K562 (cell line): ENCODE data around the gene ZBTB43. TPM values are rescaled to one million over a fixed set of nuclear protein-coding genes. Genes with fewer than 3 reads are reported as not detected.
A peak's percentile ranks its signal among the peaks of the same experiment; 100 is the strongest.

ENCODE experiments used
- ATAC-seq: fragments of 200-7000 bp; cut with Tn5 transposase; 3 replicates; pipeline ENCODE4 v1.9.1; 2020; ENCODE audit warnings: moderate library complexity
- BruUV-seq: library from RNA; stranded (reverse); fragments of 400-500 nt; replicated peaks from 2 replicates; lab custom pipeline; 2021; lab: Mats Ljungman, UMichigan
- CTCF ChIA-PET: fragments of 300-600 bp; formaldehyde crosslinking; extraction: SDS; loops from one replicate; lab custom pipeline; 2021; ENCODE audit warnings: low intra/inter-chr PET ratio; lab: Yijun Ruan, JAX
- POLR2A ChIA-PET: fragments of 300-600, 350-650 bp; sonication (Branson Sonifier 250); formaldehyde crosslinking; extraction: SDS; loops from one replicate; lab custom pipeline; 2021; ENCODE audit warnings: antibody characterized with exemption, inconsistent platforms; lab: Yijun Ruan, JAX
- DNase-seq, 4 experiments: peaks; one replicate each; pipeline versions ENCODE4 v3.0.0 to v3.0.0-alpha.2; 2011 to 2018; ENCODE audit warnings: low spot score in 3 of 4, mixed read lengths in 3 of 4; ENCODE audit errors: extremely low read depth in 1 of 4
- FAIRE-seq: peaks from 2 replicates; lab custom pipeline; 2011; peaks lifted over from hg19 to GRCh38; lab: Jason Lieb, UNC
- H2AFZ ChIP-seq: 2 replicates; pipeline ENCODE4 v1.6.0; 2011; ENCODE audit warnings: low read depth, low read length, control low read depth, inconsistent platforms
- H3K27ac ChIP-seq: fragments of 200-600 bp; 3 replicates; pipeline ENCODE4 v1.8.0; 2011; ENCODE audit warnings: low read depth, mild to moderate bottlenecking, control low read depth, inconsistent platforms, low read length, moderate library complexity, mixed read lengths; ENCODE audit errors: extremely low read depth
- H3K27me3 ChIP-seq, 2 experiments: fragments of 300-600 bp in 1 of 2; 2 replicates in 1 of 2; 3 replicates in 1 of 2; pipeline versions ENCODE4 v1.6.0 to v1.8.0; 2011; ENCODE audit warnings: inconsistent platforms in 2 of 2, low read length in 2 of 2, mild to moderate bottlenecking in 1 of 2, mixed read lengths in 1 of 2, moderate library complexity in 1 of 2; ENCODE audit not compliant: control insufficient read depth in 2 of 2, insufficient read depth in 2 of 2
- H3K36me3 ChIP-seq: fragments of 300-600 bp; 3 replicates; pipeline ENCODE4 v1.8.0; 2011; ENCODE audit warnings: mild to moderate bottlenecking, low read length, inconsistent platforms; ENCODE audit not compliant: control insufficient read depth, insufficient read depth
- H3K4me1 ChIP-seq, 2 experiments: fragments of 200-600 bp in 1 of 2; replicated peaks in 1 of 2; 2 replicates in 1 of 2; 3 replicates in 1 of 2; pipeline versions ENCODE4 v1.5.1 to v1.8.0; 2011; ENCODE audit warnings: inconsistent platforms in 2 of 2, low read length in 2 of 2, mild to moderate bottlenecking in 1 of 2, mixed read lengths in 1 of 2, moderate library complexity in 1 of 2; ENCODE audit not compliant: control insufficient read depth in 2 of 2, insufficient read depth in 2 of 2
- H3K4me2 ChIP-seq: 2 replicates; pipeline ENCODE4 v1.6.1; 2011; ENCODE audit warnings: low read length, control low read depth, inconsistent platforms, mixed read lengths; ENCODE audit not compliant: insufficient read depth
- H3K4me3 ChIP-seq: fragments of 200-600 bp; sonication (generic), shearing (Covaris generic); 2 replicates; pipeline ENCODE4 v1.5.1; 2016; ENCODE audit warnings: control low read depth, inconsistent platforms
- H3K79me2 ChIP-seq: fragments of 200-600 bp; 3 replicates; pipeline ENCODE4 v1.8.0; 2011; ENCODE audit warnings: low read length, inconsistent platforms; ENCODE audit not compliant: control insufficient read depth, insufficient read depth
- H3K9ac ChIP-seq, 2 experiments: 2 replicates each; pipeline versions ENCODE4 v1.6.0 to v1.6.1; 2011; ENCODE audit warnings: low read depth in 2 of 2, low read length in 2 of 2, control low read depth in 1 of 2, inconsistent platforms in 1 of 2, mild to moderate bottlenecking in 1 of 2, mixed read lengths in 1 of 2; ENCODE audit not compliant: insufficient read depth in 1 of 2
- H3K9me1 ChIP-seq: one replicate; pipeline ENCODE4 v1.6.0; 2011; ENCODE audit warnings: inconsistent platforms, mild to moderate bottlenecking, low read length, moderate library complexity; ENCODE audit not compliant: control insufficient read depth, insufficient read depth
- H3K9me3 ChIP-seq: replicated peaks from 2 replicates; pipeline ENCODE4 v1.5.1; 2011; ENCODE audit warnings: low read depth, low read length, inconsistent platforms; ENCODE audit not compliant: control insufficient read depth, insufficient read depth
- H4K20me1 ChIP-seq: replicated peaks from 2 replicates; pipeline ENCODE4 v1.6.1; 2011; ENCODE audit warnings: low read length, inconsistent platforms, mixed read lengths; ENCODE audit not compliant: control insufficient read depth, insufficient read depth
- BCOR ChIP-seq: fragments of 450-650 bp; IDR thresholded peaks from 2 replicates; pipeline ENCODE4 v1.6.1; 2016
- BRCA1 ChIP-seq, 2 experiments: fragments of 450-650 bp in 1 of 2; sonication (generic) in 1 of 2; formaldehyde crosslinking in 1 of 2; IDR thresholded peaks; 2 replicates each; pipeline versions ENCODE4 v1.5.0 to v1.6.1; 2017 to 2020; ENCODE audit warnings: mild to moderate bottlenecking in 1 of 2, missing genetic modification reagents in 1 of 2
- ESRRB ChIP-seq: fragments of 250-450 bp; sonication (Bioruptor Pico); IDR thresholded peaks from 2 replicates; pipeline ENCODE4 v1.5.0; 2020; ENCODE audit warnings: mild to moderate bottlenecking, moderate library complexity, borderline replicate concordance
- EWSR1 ChIP-seq: fragments of 450-650 bp; IDR thresholded peaks from 2 replicates; pipeline ENCODE4 v1.6.1; 2018; ENCODE audit warnings: borderline replicate concordance, mild to moderate bottlenecking, low read depth, moderate library complexity; ENCODE audit not compliant: partially characterized antibody
- FOXA1 ChIP-seq: fragments of 450-650 bp; IDR thresholded peaks from 2 replicates; pipeline ENCODE4 v1.6.1; 2016; ENCODE audit warnings: mild to moderate bottlenecking, borderline replicate concordance
- FOXK1 ChIP-seq: sonication (generic); formaldehyde crosslinking; IDR thresholded peaks from 2 replicates; pipeline ENCODE4 v1.8.0; 2022; ENCODE audit warnings: missing genetic modification reagents, mild to moderate bottlenecking, borderline replicate concordance
- HMG20B ChIP-seq: fragments of 250-450 bp; sonication (Bioruptor Pico); IDR thresholded peaks from 2 replicates; pipeline ENCODE4 v1.5.0; 2021; ENCODE audit warnings: mild to moderate bottlenecking
- IFI16 ChIP-seq: fragments of 250-450 bp; sonication (Bioruptor Pico); IDR thresholded peaks from 2 replicates; pipeline ENCODE4 v2.1.2; 2022; ENCODE audit warnings: mild to moderate bottlenecking, inconsistent platforms
- ILK ChIP-seq: fragments of 450-650 bp; IDR thresholded peaks from 2 replicates; pipeline ENCODE4 v1.6.1; 2016; ENCODE audit warnings: missing genetic modification characterization, low read depth, mild to moderate bottlenecking, missing compliant biosample characterization, moderate library complexity, borderline replicate concordance
- JUNB ChIP-seq: fragments of 450-650 bp; formaldehyde crosslinking; conservative IDR thresholded peaks from 2 replicates; pipeline ENCODE4 v1.4.0; 2020; ENCODE audit warnings: mild to moderate bottlenecking
- MBD2 ChIP-seq: sonication (generic); IDR thresholded peaks from 2 replicates; pipeline ENCODE4 v1.6.1; 2016; ENCODE audit warnings: low read depth, borderline replicate concordance
- MYC ChIP-seq, 2 experiments: fragments of 250-450 bp in 1 of 2; sonication (Bioruptor Pico) in 1 of 2; IDR thresholded peaks; 2 replicates each; pipeline versions ENCODE4 v1.5.1 to v1.6.1; 2012 to 2021; ENCODE audit warnings: low read depth in 2 of 2, borderline replicate concordance in 1 of 2, improper control_type of control experiment in 1 of 2, low read length in 1 of 2, mild to moderate bottlenecking in 1 of 2, moderate library complexity in 1 of 2
- PCBP2 ChIP-seq: fragments of 200-400 bp; formaldehyde crosslinking; IDR thresholded peaks from 2 replicates; pipeline ENCODE4 v1.6.1; 2018; ENCODE audit warnings: low read length, low read depth, mild to moderate bottlenecking, moderate library complexity; ENCODE audit not compliant: poor library complexity, severe bottlenecking
- PHB ChIP-seq: fragments of 250-450 bp; sonication (Bioruptor Pico); IDR thresholded peaks from 2 replicates; pipeline ENCODE4 v1.5.0; 2021
- PHB2 ChIP-seq: fragments of 450-650 bp; IDR thresholded peaks from 2 replicates; pipeline ENCODE4 v1.6.1; 2017; ENCODE audit warnings: low read depth
- RBM25 ChIP-seq: fragments of 200-400 bp; formaldehyde crosslinking; IDR thresholded peaks from 2 replicates; pipeline ENCODE4 v1.6.1; 2018; ENCODE audit warnings: low read length, low read depth, moderate library complexity; ENCODE audit not compliant: severe bottlenecking
- U2AF1 ChIP-seq: fragments of 200-400 bp; formaldehyde crosslinking; optimal IDR thresholded peaks from 2 replicates; pipeline ENCODE3; 2017; ENCODE audit warnings: mild to moderate bottlenecking, low read depth, low read length, moderate library complexity
- ZNF12 ChIP-seq: sonication (generic); formaldehyde crosslinking; IDR thresholded peaks from 2 replicates; pipeline ENCODE4 v1.4.0; 2020; ENCODE audit warnings: mild to moderate bottlenecking, missing genetic modification reagents
- ZNF57 ChIP-seq: fragments of 450-650 bp; formaldehyde crosslinking; IDR thresholded peaks from 2 replicates; pipeline ENCODE4 v1.4.0; 2020; ENCODE audit warnings: mild to moderate bottlenecking, moderate library complexity
- ZNF696 ChIP-seq: fragments of 250-450 bp; sonication (Bioruptor Pico); conservative IDR thresholded peaks from 2 replicates; pipeline ENCODE4 v1.4.0; 2020; ENCODE audit warnings: mild to moderate bottlenecking, moderate library complexity
- ZNF764 ChIP-seq: fragments of 250-450 bp; sonication (Bioruptor Pico); IDR thresholded peaks from 2 replicates; pipeline ENCODE4 v1.4.0; 2020; ENCODE audit warnings: low read depth, mild to moderate bottlenecking, moderate library complexity
- WGBS: fragments of 100-300 bp; shearing (Covaris generic); methylation state at CpG from one replicate; pipeline ENCODE4 v1.1.6; 2016; ENCODE audit warnings: low coverage, mixed read lengths; ENCODE audit not compliant: insufficient coverage; ENCODE audit errors: missing lambda C conversion rate; 5-methylcytosine and 5-hydroxymethylcytosine counted together
- in situ Hi-C: fragments of 300-500 bp; cut with MboI; formaldehyde crosslinking; loops from 4 replicates; pipeline ENCODE4 v1.15.0; 2018; ENCODE audit warnings: inconsistent platforms, mixed read lengths
- intact Hi-C: fragments of 100-400 bp; cut with micrococcal nuclease; formaldehyde crosslinking; loops from 2 replicates; pipeline ENCODE4 v1.14.2; 2022
- polyA plus RNA-seq, 8 experiments: library from polyadenylated mRNA; depleted of rRNA in 4 of 8; stranded (reverse) in 5 of 8; unstranded in 3 of 8; fragments of >200 nt; fragmentation: Nextera tagmentation in 2 of 8; fragmentation: Illumina TruSeq in 1 of 8; extraction: Ambion mirVana in 2 of 8; extraction: Trizol in 1 of 8; gene quantifications; 2 replicates each; pipeline versions ENCODE4 v1.2.1 to v1.2.3, GENCODE V29; 2011 to 2014; ENCODE audit warnings: inconsistent platforms in 1 of 8, missing spikeins in 1 of 8
- total RNA-seq, 7 experiments: library from RNA; depleted of rRNA in 6 of 7; stranded (reverse); fragments of >200 nt in 6 of 7; fragmentation: Illumina TruSeq in 2 of 7; extraction: Trizol in 2 of 7; gene quantifications; 2 replicates each; pipeline versions ENCODE4 v1.2.1 to v1.2.3, GENCODE V29; 2011 to 2021; ENCODE audit warnings: low replicate concordance in 1 of 7
- TF ChIP-seq, protein P1 (sequence below): sonication (generic); formaldehyde crosslinking; IDR thresholded peaks from 2 replicates; pipeline ENCODE4 v1.8.1; 2023; ENCODE audit warnings: mild to moderate bottlenecking, missing genetic modification reagents

The ZBTB43 gene
- total and polyA plus RNA-seq, 9 of the 15 experiments (the other 6 are each of a cell fraction or from before 2014, with no cell fraction given): 3.9 to 17.2 (median 9.1) TPM

DNA sequence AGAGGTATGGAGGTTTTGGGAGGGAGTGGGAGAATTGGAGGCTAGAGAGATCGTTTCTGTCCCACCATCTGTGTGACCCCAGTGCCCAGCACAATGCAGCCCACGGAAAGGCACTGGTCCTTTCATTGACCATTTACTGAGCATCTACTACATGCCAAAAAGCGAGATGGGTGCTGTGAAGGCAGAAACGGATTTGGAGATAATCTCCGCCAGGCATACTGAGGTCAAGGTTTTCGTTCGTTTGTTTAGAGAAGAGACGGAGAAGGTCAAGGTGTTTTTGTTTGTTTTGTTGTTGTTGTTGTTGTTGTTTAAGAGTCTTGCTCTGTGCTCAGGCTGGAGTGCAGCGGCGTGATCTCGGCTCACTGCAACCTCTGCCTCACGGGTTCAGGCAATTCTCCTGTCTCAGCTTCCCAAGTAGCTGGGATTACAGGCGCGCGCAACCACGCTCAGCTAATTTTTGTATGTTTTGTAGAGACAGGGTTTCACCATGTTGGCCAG lies 593 bp upstream of the ZBTB43 start:
- Histone ChIP-seq H4K20me1 (peaks cover 12% of the 10 kb centered on the region), H2AFZ (peak overlapping the region; percentile 98), H3K4me3 (peak overlapping the region; percentile 95), H3K27ac (peak overlapping the region; percentile 95), H3K9ac (peak overlapping the region; percentile 70 to 96; a peak in 2 of 4 replicates), H3K79me2 (peaks cover 43% of the 10 kb centered on the region), H3K9me3 (peaks cover 6% of the 10 kb centered on the region; the same call in 1 of the 2 replicates), H3K4me1 (peaks cover 16 to 18% of the 10 kb centered on the region in 2 experiments; a peak in 4 of 5 replicates), H3K4me2 (peak overlapping the region; percentile 98), H3K36me3 (peaks cover 31% of the 10 kb centered on the region), H3K27me3 (no peaks in the 10 kb centered on the region), H3K9me1 (no peaks in the 10 kb centered on the region)
- intact Hi-C loops (no loop called here), in situ Hi-C loops (no loop called here)
- ATAC-seq: no peak
- TSS peak; percentile 87 for BruUV-seq
- 92% methylated on average over 16 of the region's 16 CpGs for WGBS
- FAIRE-seq: peak; percentile 15
- CTCF ChIA-PET: no interaction called here
- POLR2A ChIA-PET: interaction anchor here (0.6 to 2.5 kb wide), 4 partner anchors 11 to 603 kb away, joined by 3 to 7 read pairs (median 4); no protein-coding TSS in a partner anchor
- no peak for DNase-seq
- TF ChIP-seq MBD2 (no peak), FOXK1 (CRISPR knock-in tag) (peak; percentile 19; the same call in 1 of the 2 replicates), PHB (CRISPR knock-in tag) (no peak), MYC (IDR thresholded peaks at IDR 0.05; ENCODE audit: low read depth, low read length) (no peak), MYC (CRISPR knock-in tag; IDR thresholded peaks at IDR 0.05; ENCODE audit: borderline replicate concordance, low read depth) (no peak), FOXA1 (no peak), PCBP2 (no peak), RBM25 (peak; percentile 48), ZNF12 (CRISPR knock-in tag) (peak; percentile 7; the same call in 1 of the 2 replicates), HMG20B (CRISPR knock-in tag) (no peak), EWSR1 (no peak), ZNF764 (CRISPR knock-in tag) (no peak), BRCA1 (IDR thresholded peaks at IDR 0.05) (no peak), BRCA1 (CRISPR knock-in tag; IDR thresholded peaks at IDR 0.05) (no peak), PHB2 (no peak), ZNF696 (CRISPR knock-in tag) (no peak), ILK (tag) (no peak), JUNB (CRISPR knock-in tag) (no peak), ZNF57 (CRISPR knock-in tag) (no peak), U2AF1 (no peak), ESRRB (CRISPR knock-in tag) (no peak), IFI16 (CRISPR knock-in tag) (no peak), BCOR (peak; percentile 84)
- TF ChIP-seq, protein P1, sequence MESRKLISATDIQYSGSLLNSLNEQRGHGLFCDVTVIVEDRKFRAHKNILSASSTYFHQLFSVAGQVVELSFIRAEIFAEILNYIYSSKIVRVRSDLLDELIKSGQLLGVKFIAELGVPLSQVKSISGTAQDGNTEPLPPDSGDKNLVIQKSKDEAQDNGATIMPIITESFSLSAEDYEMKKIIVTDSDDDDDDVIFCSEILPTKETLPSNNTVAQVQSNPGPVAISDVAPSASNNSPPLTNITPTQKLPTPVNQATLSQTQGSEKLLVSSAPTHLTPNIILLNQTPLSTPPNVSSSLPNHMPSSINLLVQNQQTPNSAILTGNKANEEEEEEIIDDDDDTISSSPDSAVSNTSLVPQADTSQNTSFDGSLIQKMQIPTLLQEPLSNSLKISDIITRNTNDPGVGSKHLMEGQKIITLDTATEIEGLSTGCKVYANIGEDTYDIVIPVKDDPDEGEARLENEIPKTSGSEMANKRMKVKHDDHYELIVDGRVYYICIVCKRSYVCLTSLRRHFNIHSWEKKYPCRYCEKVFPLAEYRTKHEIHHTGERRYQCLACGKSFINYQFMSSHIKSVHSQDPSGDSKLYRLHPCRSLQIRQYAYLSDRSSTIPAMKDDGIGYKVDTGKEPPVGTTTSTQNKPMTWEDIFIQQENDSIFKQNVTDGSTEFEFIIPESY (CRISPR knock-in tag): peak; percentile 16; the same call in 1 of the 2 replicates
